Measurements from ENCODE around the gene PEX1.
A peak's percentile ranks its signal among the peaks of the same experiment; 100 is the strongest.
"Not testable (repeated sequence)": the region's sequence is repeated elsewhere in the genome, so short reads cannot be mapped to it uniquely, and the experiment has no call there.

The PEX1 gene

DNA sequence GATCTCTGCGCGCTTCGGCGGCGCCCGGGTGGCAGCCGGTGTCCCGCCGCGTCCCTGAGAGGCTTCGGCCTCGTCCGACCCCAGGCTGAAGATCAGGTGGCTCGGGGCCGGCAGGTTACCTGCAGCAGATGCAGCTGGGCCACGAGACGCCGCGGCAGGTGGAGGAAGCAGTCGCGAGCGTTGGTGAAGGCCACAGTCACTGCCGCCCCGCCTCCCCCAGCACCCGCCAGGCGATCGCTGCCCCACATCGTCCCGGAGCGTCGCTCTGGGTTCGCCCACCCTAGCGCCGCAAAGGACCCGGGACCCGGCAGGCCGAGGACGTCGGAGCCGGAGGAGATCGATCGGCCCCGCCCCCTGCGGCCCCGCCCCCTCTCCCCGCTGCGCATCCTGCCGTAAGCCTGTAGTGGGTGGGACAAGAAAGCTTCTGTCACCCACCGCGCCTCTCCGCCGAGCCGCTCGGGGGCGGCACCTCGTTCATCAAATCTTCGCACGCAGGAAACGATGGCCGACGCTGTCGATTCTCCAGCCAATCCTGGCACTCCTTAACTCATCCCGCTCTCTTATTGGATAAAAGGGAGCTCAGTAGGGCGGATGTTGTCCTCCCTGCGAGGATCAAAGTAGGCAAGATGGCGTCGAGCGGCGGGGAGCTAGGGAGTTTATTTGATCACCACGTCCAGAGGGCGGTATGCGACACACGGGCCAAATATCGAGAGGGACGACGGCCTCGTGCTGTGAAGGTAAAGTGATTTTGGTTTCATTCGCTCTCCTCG, at the start of gene PEX1, which contains the start of gene RBM48:
Gene PEX1, minus strand, starts transcription at position 333 of the 770 bp plus-strand sequence. Its CDS starts 85 bp downstream, at position 248.
Gene RBM48, plus strand, starts transcription at position 608 of the 770 bp plus-strand sequence. Its CDS starts 19 bp downstream, at position 627.
- DNase-seq: peak; percentile 100

DNA sequence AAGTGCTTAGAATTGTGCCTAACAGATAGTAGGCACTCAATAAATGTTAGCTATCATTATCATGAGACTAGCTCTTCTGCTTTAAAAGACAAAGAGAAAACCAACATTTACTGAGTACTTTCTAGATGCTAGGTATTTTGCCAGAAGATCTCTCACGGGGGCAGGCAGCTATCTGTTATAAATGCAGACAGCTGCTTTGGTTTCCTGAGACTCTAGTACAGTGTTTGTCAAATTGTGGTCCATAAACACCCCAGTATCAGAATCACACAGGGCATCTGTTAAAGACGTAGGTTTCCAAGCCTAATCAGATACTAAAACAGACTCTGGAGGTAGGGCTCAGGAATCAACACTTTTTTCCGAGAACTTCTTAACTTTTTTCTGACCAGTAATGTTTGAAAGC, 48.0 kb upstream of the PEX1 start:
- DNase-seq: no peak

DNA sequence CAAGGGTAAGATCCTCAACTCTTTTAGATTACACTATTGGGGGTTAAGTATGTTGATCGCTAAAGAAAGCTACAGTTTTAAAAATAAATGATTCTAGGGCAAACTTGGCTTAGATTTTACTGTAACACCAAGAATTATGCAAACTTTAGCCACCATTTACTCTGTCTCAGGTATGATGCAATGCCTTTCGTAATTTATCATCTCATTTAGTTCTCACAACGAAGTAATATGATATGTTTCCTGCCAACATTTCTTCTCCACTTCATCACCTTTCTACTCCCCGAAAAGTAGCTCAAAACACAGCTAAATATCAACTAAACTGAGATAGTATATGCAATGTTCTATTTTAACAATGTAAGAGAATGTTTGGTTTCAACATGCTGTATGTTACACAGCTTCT, 40.8 kb upstream of the PEX1 start:
- DNase-seq: no peak

DNA sequence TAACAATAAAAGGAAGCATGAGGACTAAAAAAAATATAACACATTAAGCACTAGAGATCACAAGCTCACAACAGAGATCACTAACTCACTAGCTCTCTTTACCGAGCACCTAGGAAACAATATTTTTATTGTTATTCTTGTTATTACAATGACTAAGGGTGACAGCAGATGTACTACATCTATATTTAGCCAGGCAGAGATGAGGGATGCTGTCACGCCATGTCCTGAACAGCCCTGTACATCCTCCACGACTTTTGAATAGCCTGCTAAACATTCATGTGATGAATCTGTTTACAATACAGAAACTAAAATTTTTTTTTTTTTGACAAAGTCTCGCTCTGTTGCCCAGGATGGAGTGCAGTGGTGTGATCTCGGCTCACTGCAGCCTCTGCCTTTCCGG, 39.1 kb upstream of the PEX1 start:
- no peak for DNase-seq

DNA sequence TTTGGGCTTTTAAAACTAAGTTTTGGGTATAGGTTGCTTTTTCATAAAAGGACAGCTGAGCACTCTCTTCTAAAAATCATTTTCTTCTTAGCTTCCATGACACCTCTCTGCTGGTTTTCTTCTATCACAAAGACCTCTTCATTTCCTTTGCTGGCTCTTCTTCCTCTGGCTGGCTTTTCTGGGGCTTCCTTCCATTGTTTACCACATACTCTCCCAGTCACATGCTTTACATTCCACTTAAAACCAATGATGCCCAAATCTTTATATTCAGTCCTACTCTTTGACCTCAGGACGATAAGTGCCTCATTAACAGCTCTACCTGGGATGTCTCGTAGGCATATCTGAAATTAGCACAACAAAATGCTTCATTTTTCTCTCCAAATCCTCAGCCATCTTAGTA, 35.0 kb upstream of the PEX1 start:
- DNase-seq: no peak

DNA sequence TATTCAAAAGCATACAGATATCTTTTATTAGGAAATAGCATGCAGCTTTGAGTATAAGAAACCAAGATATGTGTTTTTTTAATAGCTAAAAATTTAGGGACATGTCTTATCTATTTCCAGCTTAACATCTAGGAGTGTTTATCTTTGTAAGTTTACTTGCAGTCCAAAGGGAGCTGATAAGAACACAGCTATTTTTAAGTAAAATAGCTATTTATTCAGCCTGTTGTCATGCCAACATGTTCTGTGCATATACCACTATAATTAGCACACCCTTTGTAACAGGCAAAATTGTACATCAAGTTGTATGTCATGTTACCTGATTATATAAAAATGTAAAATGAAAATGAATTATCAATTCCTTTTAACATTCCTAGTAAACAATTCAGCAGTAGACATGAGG, 32.3 kb upstream of the PEX1 start:
- DNase-seq: no peak

DNA sequence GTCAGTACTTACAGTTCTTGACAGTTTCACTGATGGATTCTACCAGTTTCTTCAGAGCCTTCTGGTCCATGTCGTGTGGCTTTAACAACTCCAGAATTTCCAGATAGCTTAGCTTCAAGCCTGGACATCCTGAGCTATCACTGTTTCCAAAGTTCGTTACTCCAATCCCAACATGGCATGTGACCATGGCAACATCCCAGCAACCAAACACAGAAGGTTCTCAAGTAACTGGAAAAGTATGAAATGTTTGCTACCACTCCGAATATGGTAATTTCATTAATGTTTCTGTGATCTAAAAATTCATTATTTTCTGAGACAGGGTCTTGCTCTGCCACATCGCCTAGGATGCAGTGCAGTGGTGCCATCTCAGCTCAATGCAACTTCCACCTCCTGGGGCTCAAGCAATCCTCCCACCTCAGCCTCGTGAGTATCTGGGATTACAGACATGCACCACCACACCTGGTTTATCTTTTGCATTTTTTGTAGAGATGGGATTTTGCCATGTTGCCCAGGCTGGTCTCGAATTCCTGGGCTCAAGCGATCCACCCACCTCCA, 29.6 kb upstream of the PEX1 start:
- DNase-seq: no peak

DNA sequence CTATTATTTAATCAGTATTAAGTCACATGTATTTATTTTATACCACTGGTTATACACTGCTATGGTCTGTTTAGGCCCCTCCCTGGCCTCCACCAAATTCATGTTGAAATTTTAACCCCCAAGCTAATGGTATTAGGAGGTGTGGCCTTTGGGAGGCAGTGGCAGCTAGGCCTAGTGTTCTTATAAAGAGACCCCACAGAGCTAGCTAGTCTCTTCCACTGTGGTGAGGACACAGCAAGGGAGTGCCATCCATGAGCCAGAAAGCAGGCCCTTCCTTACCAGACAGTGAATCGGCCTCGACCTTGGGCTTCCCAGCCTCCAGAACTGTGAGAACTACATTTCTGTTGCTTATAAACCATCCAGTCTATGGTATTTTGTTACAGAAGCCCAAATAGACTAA, 28.9 kb upstream of the PEX1 start:
- no peak for DNase-seq

DNA sequence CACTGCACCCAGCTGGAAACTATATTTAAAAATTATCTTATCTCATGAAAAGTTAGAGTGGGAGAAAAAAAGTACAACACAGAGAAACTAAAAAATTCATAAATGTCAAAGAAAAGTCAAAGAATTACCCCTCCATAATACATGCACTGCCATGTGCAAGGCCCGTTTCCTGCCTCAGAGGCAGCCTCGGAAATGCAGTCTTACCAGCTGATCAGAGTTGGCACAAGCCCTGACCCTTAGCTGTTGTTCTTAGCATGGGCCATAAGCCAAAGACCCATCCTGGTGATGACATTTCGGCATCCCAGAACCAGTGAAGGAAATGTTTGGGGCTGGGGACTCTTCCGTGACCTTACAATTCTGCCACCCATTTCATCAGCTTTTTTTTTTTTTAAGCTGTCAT, 21.9 kb upstream of the PEX1 start:
- no peak for DNase-seq

DNA sequence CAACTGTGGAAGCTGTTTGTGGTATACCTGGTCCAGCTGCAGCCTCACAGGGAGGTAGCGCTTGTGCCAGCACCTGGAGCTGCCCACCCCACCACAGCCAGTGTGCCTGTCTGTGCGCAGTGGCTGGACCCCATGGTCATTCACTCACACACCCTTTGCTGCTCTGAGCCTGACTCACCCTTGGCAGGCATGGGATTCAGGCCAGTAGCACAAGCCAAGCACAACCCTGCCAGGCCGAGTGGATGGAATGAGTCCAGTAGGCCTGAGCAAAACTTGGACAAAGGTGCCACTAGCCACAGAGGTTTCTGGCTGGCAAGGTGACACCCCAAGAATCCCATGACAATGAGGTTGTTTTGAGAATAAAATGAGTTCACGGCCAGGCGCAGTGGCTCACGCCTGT, 19.3 kb upstream of the PEX1 start:
- DNase-seq: no peak

DNA sequence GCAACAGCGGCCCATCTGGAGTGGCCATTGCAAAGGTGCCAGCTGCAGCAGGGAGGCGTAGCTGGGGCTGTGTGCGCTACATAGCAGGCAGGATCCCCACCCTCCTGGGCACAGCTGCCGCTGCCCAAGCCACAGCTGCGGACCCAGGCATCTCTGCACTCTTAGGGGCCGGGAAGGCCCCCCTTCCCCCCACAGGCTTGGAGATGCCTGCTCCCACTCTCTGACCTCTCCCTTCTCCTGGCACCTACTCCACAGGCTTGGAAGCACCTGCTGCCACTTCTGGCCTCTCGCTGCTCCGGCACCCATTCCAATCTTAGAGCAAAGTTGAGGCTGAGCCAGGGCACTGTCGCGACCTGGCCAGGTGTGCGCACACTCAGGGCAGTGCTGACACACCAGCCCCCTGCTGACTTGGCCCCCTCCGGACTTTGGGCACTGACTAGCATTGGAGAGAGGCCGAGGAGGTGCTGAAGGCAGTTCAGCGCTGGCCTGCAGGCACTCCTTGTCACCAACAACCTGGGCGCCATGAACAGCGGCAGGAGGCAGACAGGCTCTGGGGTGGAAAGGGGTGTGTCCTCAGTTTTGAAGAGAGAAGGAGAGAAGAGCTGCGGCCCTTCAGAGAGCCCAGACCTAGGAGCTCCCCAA, 18.7 kb upstream of the PEX1 start:
- no peak for DNase-seq

DNA sequence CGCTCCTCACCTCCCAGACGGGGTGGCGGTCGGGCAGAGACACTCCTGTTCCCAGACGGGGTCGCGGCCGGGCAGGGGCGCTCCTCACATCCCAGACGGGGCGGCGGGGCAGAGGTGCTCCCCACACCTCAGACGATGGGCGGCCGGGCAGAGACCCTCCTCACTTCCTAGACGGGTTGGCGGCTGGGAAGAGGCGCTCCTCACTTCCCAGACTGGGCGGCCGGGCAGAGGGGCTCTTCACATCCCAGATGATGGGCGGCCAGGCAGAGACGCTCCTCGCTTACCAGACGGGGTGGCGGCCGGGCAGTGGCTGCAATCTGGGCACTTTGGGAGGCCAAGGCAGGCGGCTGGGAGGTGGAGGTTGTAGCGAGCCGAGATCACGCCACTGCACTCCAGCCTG, 16.8 kb upstream of the PEX1 start:
- not testable (repeated sequence) for DNase-seq

DNA sequence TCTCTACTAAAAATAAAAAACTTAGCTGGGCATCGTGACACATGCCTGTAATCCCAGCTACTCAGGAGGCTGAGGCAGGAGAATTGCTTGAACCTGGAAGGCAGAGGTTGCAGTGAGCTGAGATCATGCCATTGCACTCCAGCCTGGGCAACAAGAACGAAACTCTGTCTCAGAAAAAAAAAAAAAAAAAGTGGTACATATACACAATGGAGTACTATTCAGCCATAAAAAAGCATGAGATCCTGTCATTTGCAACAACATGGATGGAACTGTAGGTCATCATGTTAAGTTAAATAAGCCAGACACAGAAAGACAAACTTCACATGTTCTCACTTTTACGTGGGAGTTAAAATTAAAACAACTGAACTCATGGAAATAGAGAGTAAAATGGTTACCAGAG, 15.2 kb upstream of the PEX1 start:
- DNase-seq: not testable (repeated sequence)

DNA sequence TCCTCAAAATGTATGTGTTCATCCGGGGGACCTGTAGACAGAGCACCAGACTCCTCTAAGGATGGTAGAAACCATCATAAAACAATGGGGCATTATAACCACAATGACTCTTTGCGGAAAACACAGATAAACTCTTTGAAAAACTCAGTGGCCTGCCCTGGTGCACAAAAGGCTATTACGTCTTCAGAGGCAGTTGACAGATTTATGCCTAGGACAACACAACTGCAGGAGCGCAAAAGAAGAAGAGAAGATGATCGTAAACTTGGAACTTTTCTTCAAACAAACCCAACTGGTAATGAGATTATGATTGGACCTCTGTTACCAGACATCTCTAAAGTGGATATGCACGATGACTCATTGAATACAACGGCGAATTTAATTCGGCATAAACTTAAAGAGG, 6.3 kb upstream of the PEX1 start:
- DNase-seq: no peak

DNA sequence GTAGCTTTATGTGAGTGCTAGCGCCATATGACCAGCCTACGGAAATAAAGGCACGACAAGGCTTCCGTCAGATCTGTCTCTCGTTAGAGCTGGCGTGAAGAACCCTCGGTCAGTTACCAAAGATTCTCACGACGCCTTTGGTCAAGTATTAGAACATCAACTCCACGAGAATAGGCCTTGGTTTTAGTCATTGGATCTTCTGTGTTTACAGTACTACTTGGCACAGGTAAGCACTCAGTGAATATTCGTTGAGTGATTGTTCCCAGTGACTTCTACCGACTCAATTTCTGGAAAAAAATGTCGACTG, 591 bp upstream of the PEX1 start:
- DNase-seq: no peak

DNA sequence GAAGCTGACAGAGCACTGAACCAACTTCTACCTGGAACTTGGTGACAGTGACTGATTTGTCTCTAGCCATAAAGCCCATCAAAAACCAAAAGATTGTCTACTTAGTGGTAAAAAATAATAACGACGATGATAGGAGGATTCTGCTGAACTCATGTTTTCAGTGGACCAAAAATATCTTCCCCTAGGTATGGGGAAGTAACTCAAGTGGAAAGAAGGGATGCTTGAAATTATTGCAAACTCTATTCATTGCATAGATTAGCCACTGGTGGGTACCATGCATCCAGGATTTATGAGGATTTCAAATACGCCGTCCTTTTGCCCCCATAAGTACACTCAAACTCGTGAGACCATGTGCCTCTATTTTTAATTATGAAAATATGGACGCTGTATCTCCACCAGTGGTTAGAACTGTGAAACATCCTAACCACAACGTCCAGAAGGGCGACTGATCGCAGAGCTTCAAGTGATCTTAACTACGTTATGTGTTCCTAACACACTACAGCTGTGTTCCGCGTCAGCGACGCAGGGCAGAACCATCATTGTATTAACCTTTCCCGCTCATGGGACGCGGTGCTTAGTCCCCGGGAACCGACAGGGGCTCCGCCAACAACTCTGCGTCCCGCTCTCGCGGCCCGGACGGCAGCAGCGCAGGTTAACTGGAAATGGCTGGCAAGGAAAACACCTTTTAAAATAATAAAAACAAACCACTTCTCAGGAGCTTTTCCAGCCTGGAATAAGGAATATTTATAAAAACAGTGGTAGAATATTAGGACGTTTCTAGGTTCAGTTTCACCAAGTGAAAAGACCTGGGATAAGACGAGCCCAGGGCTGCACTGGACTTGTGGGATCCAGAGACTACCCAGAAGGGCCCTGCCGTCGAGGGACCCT, 776 bp downstream of the PEX1 start:
- DNase-seq: peak; percentile 77

DNA sequence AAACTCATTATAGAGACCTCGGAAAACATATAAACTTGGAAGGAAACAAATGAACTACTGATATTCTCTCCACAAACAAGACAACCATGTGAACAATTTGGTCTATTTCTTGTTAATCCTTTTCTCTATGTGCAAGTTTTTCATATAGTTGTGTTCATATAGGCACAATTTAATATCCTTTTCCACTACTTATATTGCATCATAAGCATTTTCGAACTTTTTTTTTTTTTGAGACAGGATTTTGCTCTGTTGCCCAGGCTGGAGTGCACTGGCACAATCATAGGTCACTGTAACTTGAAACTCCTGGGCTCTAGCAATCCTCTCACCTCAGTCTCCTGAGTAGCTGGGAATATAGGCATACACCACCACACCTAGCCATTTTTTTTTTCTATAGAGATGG, 5.2 kb downstream of the PEX1 start:
- DNase-seq: no peak

DNA sequence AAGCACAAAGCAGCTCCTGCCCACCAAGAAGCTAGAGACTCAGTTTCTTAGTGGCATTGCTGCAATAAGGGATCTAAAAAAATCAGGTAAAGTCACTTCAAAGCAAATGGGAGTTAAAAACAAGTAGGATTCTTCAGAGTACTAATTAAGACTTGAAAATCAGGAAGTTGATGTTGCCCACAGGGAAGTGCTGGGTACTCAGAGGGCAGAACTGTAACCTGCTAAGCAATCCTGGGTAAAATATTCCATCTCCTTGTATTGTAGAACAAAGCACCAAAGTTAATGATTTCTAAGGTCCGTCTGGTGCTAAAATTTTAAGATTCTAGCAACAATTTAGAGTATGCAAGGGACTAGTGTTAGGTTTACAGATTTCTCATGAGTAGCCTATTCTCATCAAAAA, 8.3 kb downstream of the PEX1 start:
- no peak for DNase-seq

DNA sequence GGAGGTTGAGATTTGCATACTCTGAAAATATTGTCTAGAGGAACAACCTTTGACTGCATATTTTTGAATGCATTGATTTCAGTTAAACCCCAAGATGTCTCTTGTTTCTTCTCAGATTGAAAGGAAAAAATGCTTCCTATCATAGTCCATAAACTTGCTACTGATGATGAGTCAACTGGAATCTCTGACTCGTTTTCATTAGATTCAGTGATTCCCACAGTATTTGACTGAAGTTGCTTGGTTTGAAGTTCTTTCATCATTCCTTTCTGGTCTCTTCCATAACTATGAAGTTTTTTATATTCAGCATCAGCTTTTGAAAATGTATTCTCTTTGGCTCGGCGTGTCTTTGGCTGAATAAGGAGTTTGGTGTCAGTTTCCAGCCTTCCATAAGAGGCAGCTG, 10.7 kb downstream of the PEX1 start:
- no peak for DNase-seq

DNA sequence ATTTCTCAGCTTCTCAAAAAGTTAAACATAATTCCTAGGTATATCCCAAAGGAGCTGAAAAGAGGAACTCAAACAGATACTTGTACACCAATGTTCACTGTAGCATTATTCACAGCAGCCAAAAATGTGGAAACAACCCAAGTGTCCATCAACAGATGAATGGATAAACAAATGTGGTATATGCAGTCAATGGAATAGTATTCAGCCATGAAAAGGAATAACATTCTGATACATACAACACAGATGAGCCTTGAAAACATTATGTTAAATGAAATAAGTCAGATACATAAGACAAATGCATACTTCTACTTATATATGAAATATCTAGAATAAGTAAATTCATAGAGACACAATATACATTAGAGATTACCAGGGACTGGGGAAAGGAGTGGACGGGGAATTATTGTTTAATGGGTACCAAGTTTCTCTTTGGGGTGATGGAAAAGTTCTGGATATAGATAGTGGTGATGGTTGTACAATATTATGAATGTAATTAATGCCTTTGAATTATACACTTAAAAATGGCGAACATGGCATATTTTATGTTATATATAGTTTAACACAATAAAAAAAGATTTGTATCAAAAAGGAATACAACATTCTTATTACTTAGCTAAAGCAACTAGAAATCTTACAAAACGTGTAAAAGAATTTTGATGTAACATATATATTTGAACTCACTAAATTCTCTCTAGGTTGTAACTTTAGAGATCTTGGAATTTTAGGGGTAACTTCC, 15.0 kb downstream of the PEX1 start:
- DNase-seq: no peak

DNA sequence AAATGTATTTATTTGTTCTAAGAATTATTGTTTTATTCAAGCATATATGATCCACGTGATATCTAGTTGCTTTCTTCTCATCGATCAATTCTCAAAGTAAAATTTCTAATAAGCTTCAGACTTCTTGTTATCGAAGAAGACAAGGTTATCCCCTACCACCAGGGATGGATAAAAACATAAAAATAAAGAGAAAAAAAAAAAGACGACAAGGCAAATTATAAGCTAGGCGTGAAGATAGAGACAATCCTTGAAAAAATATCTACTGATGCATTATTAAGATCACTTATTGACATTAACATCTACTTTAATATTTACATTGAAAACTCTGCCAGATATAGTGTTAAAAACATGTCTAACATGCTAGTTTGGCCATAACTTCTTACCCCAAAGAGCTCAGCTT, 19.4 kb downstream of the PEX1 start:
- DNase-seq: no peak

DNA sequence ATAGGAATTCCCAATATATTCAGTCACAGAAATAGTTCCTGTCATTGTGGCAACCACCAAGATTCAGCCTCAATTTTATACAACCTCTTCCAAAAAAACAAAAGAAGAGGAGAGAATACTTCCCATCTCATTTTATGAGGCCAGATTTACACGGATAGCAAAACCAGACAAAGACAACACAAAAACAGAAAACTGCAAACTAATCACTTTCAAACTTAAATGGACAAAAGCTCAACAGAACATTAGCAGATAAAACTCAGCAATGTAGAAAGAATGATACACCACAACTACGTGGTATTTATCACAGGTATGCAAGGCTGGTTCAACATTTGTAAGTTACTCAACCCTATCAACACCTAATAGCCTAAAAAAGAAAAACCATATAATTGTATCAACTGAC, 22.0 kb downstream of the PEX1 start:
- no peak for DNase-seq

DNA sequence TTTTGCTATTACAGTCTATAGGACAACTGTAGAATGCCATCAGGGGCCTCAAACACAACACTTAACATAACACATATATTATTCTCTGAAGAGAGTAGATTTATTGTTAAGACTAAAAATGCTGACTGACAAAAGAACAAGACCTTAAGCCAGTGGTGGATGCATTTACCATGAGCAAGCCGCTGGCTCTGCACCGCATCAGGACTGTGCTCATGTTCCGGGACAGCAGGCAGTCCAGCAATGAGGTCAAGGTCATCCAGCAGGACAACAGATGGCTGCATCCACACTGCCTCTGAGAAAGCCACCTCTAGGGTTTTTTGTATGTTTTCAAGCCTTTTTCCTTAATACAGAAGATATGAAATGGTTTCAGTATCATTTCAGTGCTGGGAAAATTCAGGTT, 23.8 kb downstream of the PEX1 start:
- DNase-seq: no peak
